ENCODE data around the gene LZTR1.

Gene LZTR1

GRCh38 chr22:20980938-20981722 is 967 bp upstream of the LZTR1 start:
- DNase-seq (ENCODE audit: low read depth, low spot score), result no peak

GRCh38 chr22:20982563-20982882 is 426 bp downstream of the LZTR1 start:
- no peak for DNase-seq (ENCODE audit: low read depth, low spot score)

- no peak for DNase-seq (ENCODE audit: low read depth, low spot score)
These were observed 1.1 kb downstream of the LZTR1 start for GRCh38 chr22:20983081-20983771.

GRCh38 chr22:20985720-20986119 is 3.6 kb downstream of the LZTR1 start:
- DNase-seq (ENCODE audit: low read depth, low spot score), result no peak

GRCh38 chr22:20986365-20986764 is 4.3 kb downstream of the LZTR1 start:
- DNase-seq (ENCODE audit: low read depth, low spot score), result no peak

- no peak for DNase-seq (ENCODE audit: low read depth, low spot score)
These were observed 5.3 kb downstream of the LZTR1 start for GRCh38 chr22:20987375-20987774.

GRCh38 chr22:20988573-20989322 is 6.7 kb downstream of the LZTR1 start:
- DNase-seq (ENCODE audit: low read depth, low spot score), result no peak

- DNase-seq (ENCODE audit: low read depth, low spot score), result no peak
These were observed 7.4 kb downstream of the LZTR1 start for GRCh38 chr22:20989323-20990138.

- no peak for DNase-seq (ENCODE audit: low read depth, low spot score)
These were observed 8.4 kb downstream of the LZTR1 start for GRCh38 chr22:20990184-20991180.

GRCh38 chr22:20991252-20992055 is 9.4 kb downstream of the LZTR1 start:
- no peak for DNase-seq (ENCODE audit: low read depth, low spot score)

- no peak for DNase-seq (ENCODE audit: low read depth, low spot score)
These were observed 10.0 kb downstream of the LZTR1 start for GRCh38 chr22:20992056-20992442.

- DNase-seq (ENCODE audit: low read depth, low spot score), result no peak
These were observed 10.6 kb downstream of the LZTR1 start for GRCh38 chr22:20992456-20993303.

GRCh38 chr22:20993304-20994127 is 11.4 kb downstream of the LZTR1 start:
- no peak for DNase-seq (ENCODE audit: low read depth, low spot score)

GRCh38 chr22:20994128-20994901 is 12.2 kb downstream of the LZTR1 start:
- DNase-seq (ENCODE audit: low read depth, low spot score), result no peak

- DNase-seq (ENCODE audit: low read depth, low spot score), result no peak
These were observed 12.8 kb downstream of the LZTR1 start for GRCh38 chr22:20994902-20995241.

- no peak for DNase-seq (ENCODE audit: low read depth, low spot score)
These were observed 13.4 kb downstream of the LZTR1 start for GRCh38 chr22:20995329-20996030.

- DNase-seq (ENCODE audit: low read depth, low spot score), result no peak
These were observed 13.9 kb downstream of the LZTR1 start for GRCh38 chr22:20996031-20996410.

Data from iPS DF 19.7 (cell line).